ENCODE results near the gene WDR35. TPM values are rescaled to one million over a fixed set of nuclear protein-coding genes. Genes with fewer than 3 reads are reported as not detected.

WDR35 gene
- total RNA-seq, 1 experiment from 2014 or later = 7.2 TPM

- ChIA-PET CTCF (interaction anchor here (0.6 to 0.7 kb wide), 2 partner anchors 123 to 288 kb away, joined by 3 to 7 read pairs; no protein-coding TSS in a partner anchor), POLR2A (no interaction called here)
Observed at GRCh38 chr2:20008703-20009102, 18.8 kb upstream of the WDR35 start.

GRCh38 chr2:20005891-20006470 lies 16.1 kb upstream of the WDR35 start:
- no TSS peak for BruUV-seq (replicated peaks)
- Mint-ChIP-seq H3K4me1 (ENCODE audit: low read depth, unreplicated experiment) (no peaks in the 10 kb centered on the region), H3K9me3 (ENCODE audit: unreplicated experiment) (no peaks in the 10 kb centered on the region), H3K4me3 (ENCODE audit: unreplicated experiment) (no peak overlapping the region), H3K27me3 (ENCODE audit: insufficient read depth, unreplicated experiment) (no peaks in the 10 kb centered on the region), H3K27ac (ENCODE audit: unreplicated experiment) (no peak overlapping the region), H3K36me3 (ENCODE audit: insufficient read depth, unreplicated experiment) (peaks cover 11% of the 10 kb centered on the region)
- H3K27me3 ChIP-seq (replicated peaks; ENCODE audit: control insufficient read depth, insufficient read depth, low read length) = no peaks in the 10 kb centered on the region
- CTCF ChIA-PET = no interaction called here
- intact Hi-C loops (cut with micrococcal nuclease; ENCODE audit: unreplicated experiment) = no loop called here
- TF ChIP-seq, protein P1, sequence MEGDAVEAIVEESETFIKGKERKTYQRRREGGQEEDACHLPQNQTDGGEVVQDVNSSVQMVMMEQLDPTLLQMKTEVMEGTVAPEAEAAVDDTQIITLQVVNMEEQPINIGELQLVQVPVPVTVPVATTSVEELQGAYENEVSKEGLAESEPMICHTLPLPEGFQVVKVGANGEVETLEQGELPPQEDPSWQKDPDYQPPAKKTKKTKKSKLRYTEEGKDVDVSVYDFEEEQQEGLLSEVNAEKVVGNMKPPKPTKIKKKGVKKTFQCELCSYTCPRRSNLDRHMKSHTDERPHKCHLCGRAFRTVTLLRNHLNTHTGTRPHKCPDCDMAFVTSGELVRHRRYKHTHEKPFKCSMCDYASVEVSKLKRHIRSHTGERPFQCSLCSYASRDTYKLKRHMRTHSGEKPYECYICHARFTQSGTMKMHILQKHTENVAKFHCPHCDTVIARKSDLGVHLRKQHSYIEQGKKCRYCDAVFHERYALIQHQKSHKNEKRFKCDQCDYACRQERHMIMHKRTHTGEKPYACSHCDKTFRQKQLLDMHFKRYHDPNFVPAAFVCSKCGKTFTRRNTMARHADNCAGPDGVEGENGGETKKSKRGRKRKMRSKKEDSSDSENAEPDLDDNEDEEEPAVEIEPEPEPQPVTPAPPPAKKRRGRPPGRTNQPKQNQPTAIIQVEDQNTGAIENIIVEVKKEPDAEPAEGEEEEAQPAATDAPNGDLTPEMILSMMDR (IDR thresholded peaks at IDR 0.05; ENCODE audit: insufficient read depth in 1 of 2, low read depth in 1 of 2, low read length in 1 of 2, severe bottlenecking in 1 of 2, unreplicated experiment in 1 of 2) = no peak
- H3K36me3 ChIP-seq (ENCODE audit: control insufficient read depth, insufficient read depth, low read length) = no peaks in the 10 kb centered on the region
- DNase-seq = no peak
- no peaks in the 10 kb centered on the region for H3K4me1 ChIP-seq
- POLR2A ChIA-PET = no interaction called here
- no peak overlapping the region for H3K4me3 ChIP-seq (ENCODE audit: low read depth, low read length)
- no peaks in the 10 kb centered on the region for H3K9me3 ChIP-seq

More at GRCh38 chr2:20008703-20009102, 18.8 kb upstream of the WDR35 start:
- H3K27me3 Mint-ChIP-seq (ENCODE audit: insufficient read depth, unreplicated experiment) = no peaks in the 10 kb centered on the region
- BruUV-seq (replicated peaks) = no TSS peak
- H3K4me1 Mint-ChIP-seq (ENCODE audit: low read depth, unreplicated experiment) = peaks cover 9% of the 10 kb centered on the region
- TF ChIP-seq, protein P1 (IDR thresholded peaks at IDR 0.05; ENCODE audit: insufficient read depth in 1 of 2, low read depth in 1 of 2, low read length in 1 of 2, severe bottlenecking in 1 of 2, unreplicated experiment in 1 of 2) = no peak
- H3K27ac Mint-ChIP-seq (ENCODE audit: unreplicated experiment) = no peak overlapping the region
- peaks cover 4% of the 10 kb centered on the region for H3K9me3 Mint-ChIP-seq (ENCODE audit: unreplicated experiment)
- intact Hi-C loops (cut with micrococcal nuclease; ENCODE audit: unreplicated experiment) = no loop called here
- no peak overlapping the region for H3K4me3 Mint-ChIP-seq (ENCODE audit: unreplicated experiment)
- H3K27me3 ChIP-seq (replicated peaks; ENCODE audit: control insufficient read depth, insufficient read depth, low read length) = no peaks in the 10 kb centered on the region
- H3K36me3 ChIP-seq (ENCODE audit: control insufficient read depth, insufficient read depth, low read length) = no peaks in the 10 kb centered on the region
- H3K4me3 ChIP-seq (ENCODE audit: low read depth, low read length) = no peak overlapping the region
- peaks cover 17% of the 10 kb centered on the region for H3K4me1 ChIP-seq
- peaks cover 12% of the 10 kb centered on the region for H3K36me3 Mint-ChIP-seq (ENCODE audit: insufficient read depth, unreplicated experiment)
- H3K9me3 ChIP-seq = no peaks in the 10 kb centered on the region
- no peak for DNase-seq

- Mint-ChIP-seq H3K36me3 (ENCODE audit: insufficient read depth, unreplicated experiment) (peaks cover 11% of the 10 kb centered on the region), H3K27me3 (ENCODE audit: insufficient read depth, unreplicated experiment) (no peaks in the 10 kb centered on the region), H3K27ac (ENCODE audit: unreplicated experiment) (no peak overlapping the region), H3K9me3 (ENCODE audit: unreplicated experiment) (no peaks in the 10 kb centered on the region), H3K4me3 (ENCODE audit: unreplicated experiment) (no peak overlapping the region), H3K4me1 (ENCODE audit: low read depth, unreplicated experiment) (no peaks in the 10 kb centered on the region)
- BruUV-seq (replicated peaks) = no TSS peak
- CTCF ChIA-PET = no interaction called here
- intact Hi-C loops (cut with micrococcal nuclease; ENCODE audit: unreplicated experiment) = no loop called here
- POLR2A ChIA-PET = no interaction called here
- Histone ChIP-seq H3K4me3 (ENCODE audit: low read depth, low read length) (no peak overlapping the region), H3K36me3 (ENCODE audit: control insufficient read depth, insufficient read depth, low read length) (no peaks in the 10 kb centered on the region), H3K9me3 (no peaks in the 10 kb centered on the region), H3K4me1 (no peaks in the 10 kb centered on the region), H3K27me3 (replicated peaks; ENCODE audit: control insufficient read depth, insufficient read depth, low read length) (no peaks in the 10 kb centered on the region)
- TF ChIP-seq, protein P1 (IDR thresholded peaks at IDR 0.05; ENCODE audit: insufficient read depth in 1 of 2, low read depth in 1 of 2, low read length in 1 of 2, severe bottlenecking in 1 of 2, unreplicated experiment in 1 of 2) = no peak
- no peak for DNase-seq
Observed at GRCh38 chr2:20005067-20005627, 15.2 kb upstream of the WDR35 start.
